CD4-positive, alpha-beta T cell (primary cell): ENCODE measurements around the gene MMP21. TPM values are rescaled to one million over a fixed set of nuclear protein-coding genes. Genes with fewer than 3 reads are reported as not detected.

Source experiments
- ATAC-seq: fragments of 200-7000 bp; cut with Tn5 transposase; one replicate; pipeline ENCODE4 v1.10.0; 2022; ENCODE audit warnings: mild to moderate bottlenecking; ENCODE audit not compliant: poor library complexity
- CTCF ChIA-PET: fragments of 350-600 bp; sonication (Branson Sonifier 250); formaldehyde crosslinking; loops from one replicate; lab custom pipeline; 2021; ENCODE audit warnings: antibody characterized with exemption, inconsistent platforms; lab: Charles Lee
- POLR2A ChIA-PET: fragments of 350-600 bp; sonication (Branson Sonifier 250); formaldehyde crosslinking; loops from one replicate; lab custom pipeline; 2021; ENCODE audit warnings: antibody characterized with exemption, inconsistent platforms; lab: Charles Lee
- DNase-seq, 14 experiments: peaks; one replicate each; pipeline ENCODE4 v3.0.0-alpha.2; 2013 to 2020; ENCODE audit warnings: mixed read lengths in 2 of 14
- H3K27ac ChIP-seq, 2 donors: one replicate each; pipeline versions ENCODE4 v1.5.1 to v1.7.0; 2013; ENCODE audit warnings: low read length in 2 of 2, low read depth in 1 of 2, mild to moderate bottlenecking in 1 of 2
- H3K27me3 ChIP-seq, 2 experiments: 1 replicate in 1 of 2; 2 replicates in 1 of 2; pipeline versions ENCODE4 v1.6.1 to v1.7.0; 2013; ENCODE audit warnings: low read length in 2 of 2, control low read depth in 1 of 2, mild to moderate bottlenecking in 1 of 2, moderate library complexity in 1 of 2; ENCODE audit not compliant: insufficient read depth in 2 of 2, control insufficient read depth in 1 of 2
- H3K36me3 ChIP-seq: one replicate; pipeline ENCODE4 v1.6.1; 2013; ENCODE audit warnings: low read length, control low read depth; ENCODE audit not compliant: insufficient read depth
- H3K4me1 ChIP-seq: one replicate; pipeline ENCODE4 v1.6.1; 2013; ENCODE audit warnings: low read length, control low read depth; ENCODE audit not compliant: insufficient read depth
- H3K4me3 ChIP-seq: one replicate; pipeline ENCODE4 v1.5.1; 2013; ENCODE audit warnings: mild to moderate bottlenecking, low read length, moderate library complexity
- H3K9me3 ChIP-seq, 2 experiments: 1 replicate in 1 of 2; 2 replicates in 1 of 2; pipeline versions ENCODE4 v1.6.1 to v1.7.0; 2013; ENCODE audit warnings: low read length in 2 of 2, mild to moderate bottlenecking in 2 of 2, control low read depth in 1 of 2, moderate library complexity in 1 of 2; ENCODE audit not compliant: control insufficient read depth in 1 of 2, insufficient read depth in 1 of 2
- H3K27ac Mint-ChIP-seq: one replicate; pipeline ENCODE4 v1.8.0; 2020; ENCODE audit warnings: mixed read lengths
- H3K27me3 Mint-ChIP-seq: one replicate; pipeline ENCODE4 v1.8.0; 2021; ENCODE audit warnings: mixed read lengths
- H3K36me3 Mint-ChIP-seq: one replicate; pipeline ENCODE4 v1.8.0; 2021; ENCODE audit warnings: low read depth, mixed read lengths
- H3K4me1 Mint-ChIP-seq: one replicate; pipeline ENCODE4 v1.8.0; 2021; ENCODE audit warnings: low read depth, mixed read lengths
- H3K4me3 Mint-ChIP-seq: one replicate; pipeline ENCODE4 v1.8.0; 2020; ENCODE audit warnings: mild to moderate bottlenecking, mixed read lengths
- H3K9me3 Mint-ChIP-seq: one replicate; pipeline ENCODE4 v1.8.0; 2020; ENCODE audit warnings: mixed read lengths
- CTCF ChIP-seq: fragments of 200-600 bp; IDR thresholded peaks from one replicate; pipeline ENCODE4 v1.8.0; 2022; ENCODE audit warnings: antibody characterized with exemption, mild to moderate bottlenecking
- intact Hi-C, 2 experiments: fragments of 100-400 bp; cut with DNase I in 1 of 2; cut with micrococcal nuclease in 1 of 2; formaldehyde crosslinking; loops; one replicate each; pipeline versions ENCODE4 v1.15.1 to v1.9.0; 2023 to 2025; cut with DNase I, micrococcal nuclease
- total RNA-seq, 174 experiments: library from RNA in 2 of 174; stranded (reverse) in 2 of 174; gene quantifications; one replicate each; pipeline ENCODE4 v1.2.3 and lab custom pipeline; 2021 to 2026

MMP21 gene
- total RNA-seq, 2 experiments from 2014 or later, result 0.16 to 0.34 TPM

GRCh38 chr10:125779403-125780327 lies 4.0 kb upstream of the MMP21 start:
- CTCF ChIA-PET, result no interaction called here
- no peak for TF ChIP-seq CTCF

GRCh38 chr10:125778556-125778955 lies 2.9 kb upstream of the MMP21 start:
- H3K36me3 ChIP-seq, result no peaks in the 10 kb centered on the region
- Mint-ChIP-seq H3K4me1 (no peaks in the 10 kb centered on the region), H3K27ac (no peak overlapping the region), H3K36me3 (no peaks in the 10 kb centered on the region), H3K4me3 (no peak overlapping the region), H3K9me3 (no peaks in the 10 kb centered on the region), H3K27me3 (peaks cover 5% of the 10 kb centered on the region)
- no peaks in the 10 kb centered on the region for H3K4me1 ChIP-seq
- H3K27me3 ChIP-seq, result no peaks in the 10 kb centered on the region
- peaks cover 0 to 9% of the 10 kb centered on the region in 2 experiments for H3K9me3 ChIP-seq
- POLR2A ChIA-PET, result no interaction called here
- DNase-seq (no peak), ATAC-seq (no peak)
- no peak for TF ChIP-seq CTCF
- H3K27ac ChIP-seq, result no peak overlapping the region
- intact Hi-C loops, result no loop called here
- no peak overlapping the region for H3K4me3 ChIP-seq
- CTCF ChIA-PET, result no interaction called here

More at GRCh38 chr10:125779403-125780327, 4.0 kb upstream of the MMP21 start:
- DNase-seq, result no peak
- Histone ChIP-seq H3K4me3 (no peak overlapping the region), H3K36me3 (no peaks in the 10 kb centered on the region), H3K4me1 (no peaks in the 10 kb centered on the region), H3K27me3 (no peaks in the 10 kb centered on the region), H3K9me3 (peaks cover 0 to 4% of the 10 kb centered on the region in 2 experiments), H3K27ac (no peak overlapping the region)
- intact Hi-C loops, result no loop called here
- Mint-ChIP-seq H3K9me3 (no peaks in the 10 kb centered on the region), H3K36me3 (no peaks in the 10 kb centered on the region), H3K4me3 (no peak overlapping the region), H3K27me3 (peaks cover 5% of the 10 kb centered on the region), H3K27ac (no peak overlapping the region), H3K4me1 (no peaks in the 10 kb centered on the region)
- POLR2A ChIA-PET, result no interaction called here
- ATAC-seq, result no peak

GRCh38 chr10:125777806-125778205 lies 2.2 kb upstream of the MMP21 start:
- intact Hi-C loops, result no loop called here
- Mint-ChIP-seq H3K4me1 (no peaks in the 10 kb centered on the region), H3K27ac (no peak overlapping the region), H3K4me3 (no peak overlapping the region), H3K36me3 (no peaks in the 10 kb centered on the region), H3K27me3 (peaks cover 5% of the 10 kb centered on the region), H3K9me3 (no peaks in the 10 kb centered on the region)
- no peak for TF ChIP-seq CTCF
- peaks cover 0 to 9% of the 10 kb centered on the region in 2 experiments for H3K9me3 ChIP-seq
- no peak for DNase-seq
- H3K27me3 ChIP-seq, result no peaks in the 10 kb centered on the region
- ChIA-PET POLR2A (no interaction called here), CTCF (no interaction called here)
- ATAC-seq, result no peak
- no peaks in the 10 kb centered on the region for H3K4me1 ChIP-seq
- H3K36me3 ChIP-seq, result no peaks in the 10 kb centered on the region
- no peak overlapping the region for H3K27ac ChIP-seq
- H3K4me3 ChIP-seq, result no peak overlapping the region
